Pancreas (tissue), 10 donors: ENCODE data around the gene SAMD4B. TPM values are rescaled to one million over a fixed set of nuclear protein-coding genes. Genes with fewer than 3 reads are reported as not detected.

ENCODE experiments used
- ATAC-seq, 4 donors: fragments of 200-7000 bp; cut with Tn5 transposase; one replicate each; pipeline versions ENCODE4 v1.8.0 to v1.9.1; 2020; ENCODE audit warnings: mild to moderate bottlenecking in 4 of 4, moderate library complexity in 4 of 4
- DNase-seq, 6 donors: peaks; one replicate each; pipeline ENCODE4 v3.0.0-alpha.2; 2020
- FAIRE-seq: peaks from 2 replicates; lab custom pipeline; 2012; peaks lifted over from hg19 to GRCh38; lab: Jason Lieb, UNC
- H3K27ac ChIP-seq, 4 donors: fragments of 200-600 bp; sonication (generic); 1 replicate in 3 of 4; 2 replicates in 1 of 4; pipeline versions ENCODE4 v1.5.0 to v1.8.0; 2020
- H3K27me3 ChIP-seq, 4 donors: fragments of 200-600 bp; one replicate each; pipeline ENCODE4 v1.8.0; 2021
- H3K36me3 ChIP-seq, 3 donors: fragments of 200-600 bp; sonication (generic) in 1 of 3; one replicate each; pipeline versions ENCODE4 v1.5.0 to v1.8.0; 2020 to 2021
- H3K4me1 ChIP-seq, 3 donors: fragments of 200-600 bp; one replicate each; pipeline ENCODE4 v1.8.0; 2021
- H3K4me3 ChIP-seq, 4 donors: fragments of 200-600 bp; sonication (generic) in 2 of 4; one replicate each; pipeline versions ENCODE4 v1.5.0 to v1.8.0; 2020 to 2021
- H3K9me3 ChIP-seq, 4 donors: fragments of 200-600 bp; one replicate each; pipeline ENCODE4 v1.8.0; 2021
- WGBS, 2 donors: extraction: QIAGEN DNeasy Blood & Tissue Kit; methylation state at CpG; one replicate each; pipeline ENCODE4 v1.1.7; 2013; 5-methylcytosine and 5-hydroxymethylcytosine counted together
- intact Hi-C, 3 donors: fragments of 100-400 bp; cut with DNase I; formaldehyde crosslinking; loops; one replicate each; pipeline versions ENCODE4 v1.11.1 to v1.14.2; 2022
- polyA plus RNA-seq, 2 donors: library from polyadenylated mRNA; stranded (reverse); fragments of 200-250 nt; gene quantifications; one replicate each; pipeline ENCODE4 v1.2.3, GENCODE V29; 2013
- total RNA-seq, 6 donors: library from RNA; stranded (reverse); fragmentation: NEBNext Ultra II Directional in 4 of 6; extraction: Animal tissue kit (Norgen Biotek cat#: 25700) in 4 of 6; gene quantifications; one replicate each; pipeline versions ENCODE4 v1.2.1 to v1.2.4, GENCODE V29; 2021 to 2023
- TF ChIP-seq, protein P1 (sequence below), 4 donors: fragments of 200-600 bp; sonication (generic) in 3 of 4; IDR thresholded peaks; one replicate each; pipeline versions ENCODE4 v1.5.0 to v1.8.0; 2021; ENCODE audit warnings: antibody characterized with exemption in 4 of 4
- donor health status: healthy with polysubstance abuse.
- donor health status: DM: no; HTN: no; CAD: no; lungs with moderate emphysema.
- donor health status: DM: no; HTN: no; CAD: no.
- donor health status: control.
- donor health status: control.
- donor health status: Bipolar disorder and iron deficiency.
- donor health status: DM: yes; HTN: yes; CAD: no.
- donor health status: DM: no; HTN: no; CAD: no.
- donor health status: DM: no; HTN: no; CAD: no.
- donor health status: DM: yes; HTN: yes; CAD: no.

Gene SAMD4B
- total and polyA plus RNA-seq, 8 donors: 24.1 to 106 (median 33.6) TPM

DNA sequence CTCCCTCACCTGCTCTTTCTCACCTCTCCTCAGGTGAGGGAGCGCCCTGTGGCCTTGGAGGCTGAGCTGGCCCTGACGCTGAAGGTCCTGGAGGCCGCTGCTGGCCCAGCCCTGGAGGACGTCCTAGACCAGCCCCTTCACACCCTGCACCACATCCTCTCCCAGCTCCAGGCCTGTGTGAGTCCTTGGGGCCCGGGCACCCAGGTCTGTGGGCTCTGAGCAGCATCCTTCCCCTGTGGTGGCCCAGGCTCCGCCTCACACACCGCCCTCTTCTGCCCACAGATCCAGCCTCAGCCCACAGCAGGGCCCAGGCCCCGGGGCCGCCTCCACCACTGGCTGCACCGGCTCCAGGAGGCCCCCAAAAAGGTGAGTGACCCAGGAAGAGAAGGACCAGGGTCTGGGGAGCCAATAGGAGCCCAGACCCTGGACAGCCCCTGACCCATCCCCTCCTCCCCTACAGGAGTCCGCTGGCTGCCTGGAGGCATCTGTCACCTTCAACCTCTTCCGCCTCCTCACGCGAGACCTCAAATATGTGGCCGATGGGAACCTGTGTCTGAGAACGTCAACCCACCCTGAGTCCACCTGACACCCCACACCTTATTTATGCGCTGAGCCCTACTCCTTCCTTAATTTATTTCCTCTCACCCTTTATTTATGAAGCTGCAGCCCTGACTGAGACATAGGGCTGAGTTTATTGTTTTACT is 44.1 kb upstream of the SAMD4B start:
- 62% methylated on average over 17 of the region's 17 CpGs for WGBS, 2 donors
- intact Hi-C loops: no loop called here
- peak in 1 of 4 donors; percentile 34 for ATAC-seq
- Histone ChIP-seq H3K4me1 (no peaks in the 10 kb centered on the region), H3K27ac (no peak overlapping the region), H3K4me3 (no peak overlapping the region), H3K27me3 (no peaks in the 10 kb centered on the region), H3K36me3 (no peaks in the 10 kb centered on the region), H3K9me3 (no peaks in the 10 kb centered on the region)
- no peak for DNase-seq
- FAIRE-seq: no peak
- TF ChIP-seq, protein P1, sequence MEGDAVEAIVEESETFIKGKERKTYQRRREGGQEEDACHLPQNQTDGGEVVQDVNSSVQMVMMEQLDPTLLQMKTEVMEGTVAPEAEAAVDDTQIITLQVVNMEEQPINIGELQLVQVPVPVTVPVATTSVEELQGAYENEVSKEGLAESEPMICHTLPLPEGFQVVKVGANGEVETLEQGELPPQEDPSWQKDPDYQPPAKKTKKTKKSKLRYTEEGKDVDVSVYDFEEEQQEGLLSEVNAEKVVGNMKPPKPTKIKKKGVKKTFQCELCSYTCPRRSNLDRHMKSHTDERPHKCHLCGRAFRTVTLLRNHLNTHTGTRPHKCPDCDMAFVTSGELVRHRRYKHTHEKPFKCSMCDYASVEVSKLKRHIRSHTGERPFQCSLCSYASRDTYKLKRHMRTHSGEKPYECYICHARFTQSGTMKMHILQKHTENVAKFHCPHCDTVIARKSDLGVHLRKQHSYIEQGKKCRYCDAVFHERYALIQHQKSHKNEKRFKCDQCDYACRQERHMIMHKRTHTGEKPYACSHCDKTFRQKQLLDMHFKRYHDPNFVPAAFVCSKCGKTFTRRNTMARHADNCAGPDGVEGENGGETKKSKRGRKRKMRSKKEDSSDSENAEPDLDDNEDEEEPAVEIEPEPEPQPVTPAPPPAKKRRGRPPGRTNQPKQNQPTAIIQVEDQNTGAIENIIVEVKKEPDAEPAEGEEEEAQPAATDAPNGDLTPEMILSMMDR (IDR thresholded peaks at IDR 0.05): no peak

DNA sequence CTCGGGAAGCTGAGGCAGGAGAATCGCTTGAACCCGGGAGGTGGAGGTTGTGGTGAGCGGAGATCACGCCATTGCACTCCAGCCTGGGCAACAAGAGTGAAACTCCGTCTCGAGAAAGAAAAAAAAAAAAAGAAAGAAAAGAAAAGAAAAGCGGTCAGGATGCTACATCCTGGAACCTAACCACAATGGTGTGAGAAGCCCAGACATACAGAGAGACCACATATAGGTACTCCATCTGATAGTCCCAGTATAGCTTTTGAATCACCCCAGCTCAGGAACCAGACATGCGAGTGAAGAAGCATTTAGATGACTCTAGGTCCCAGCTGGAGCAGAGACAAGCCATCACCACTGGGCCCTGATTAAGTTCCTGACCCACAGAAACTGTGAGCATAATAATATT is 42.8 kb upstream of the SAMD4B start:
- WGBS, 2 donors: 85 to 94% methylated on average over 9 of the region's 9 CpGs
- Histone ChIP-seq H3K27ac (no peak overlapping the region), H3K4me1 (no peaks in the 10 kb centered on the region), H3K36me3 (no peaks in the 10 kb centered on the region), H3K9me3 (no peaks in the 10 kb centered on the region), H3K27me3 (no peaks in the 10 kb centered on the region), H3K4me3 (no peak overlapping the region)
- intact Hi-C loops: no loop called here
- ATAC-seq (no peak), DNase-seq (no peak), FAIRE-seq (no peak)
- TF ChIP-seq, protein P1 (IDR thresholded peaks at IDR 0.05): no peak

DNA sequence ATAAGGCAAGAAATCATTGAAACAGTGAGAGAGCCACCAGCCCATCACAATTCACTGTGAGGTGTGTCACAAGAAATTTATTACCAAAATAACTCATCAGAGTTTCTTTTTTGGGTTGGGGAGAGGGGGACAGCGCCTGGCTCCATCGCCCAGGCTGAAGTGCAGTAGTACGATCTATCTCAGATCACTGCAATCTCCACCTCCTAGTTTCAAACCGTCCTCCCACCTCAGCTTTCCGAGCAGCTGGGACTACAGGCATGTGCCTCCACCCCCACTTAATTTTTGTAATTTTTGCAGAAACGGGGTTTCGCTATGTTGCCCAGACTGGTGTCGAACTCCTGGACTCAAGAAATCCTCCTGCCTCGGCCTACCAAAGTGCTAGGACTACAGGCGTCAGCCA is 42.4 kb upstream of the SAMD4B start:
- intact Hi-C loops: no loop called here
- H3K27ac ChIP-seq: no peak overlapping the region
- no peaks in the 10 kb centered on the region for H3K4me1 ChIP-seq
- TF ChIP-seq, protein P1 (IDR thresholded peaks at IDR 0.05): no peak
- no peak overlapping the region for H3K4me3 ChIP-seq
- WGBS, 2 donors: 89 to 93% methylated on average over 10 of the region's 10 CpGs
- H3K36me3 ChIP-seq: no peaks in the 10 kb centered on the region
- H3K9me3 ChIP-seq: no peaks in the 10 kb centered on the region
- ATAC-seq (no peak), FAIRE-seq (no peak), DNase-seq (no peak)
- no peaks in the 10 kb centered on the region for H3K27me3 ChIP-seq

DNA sequence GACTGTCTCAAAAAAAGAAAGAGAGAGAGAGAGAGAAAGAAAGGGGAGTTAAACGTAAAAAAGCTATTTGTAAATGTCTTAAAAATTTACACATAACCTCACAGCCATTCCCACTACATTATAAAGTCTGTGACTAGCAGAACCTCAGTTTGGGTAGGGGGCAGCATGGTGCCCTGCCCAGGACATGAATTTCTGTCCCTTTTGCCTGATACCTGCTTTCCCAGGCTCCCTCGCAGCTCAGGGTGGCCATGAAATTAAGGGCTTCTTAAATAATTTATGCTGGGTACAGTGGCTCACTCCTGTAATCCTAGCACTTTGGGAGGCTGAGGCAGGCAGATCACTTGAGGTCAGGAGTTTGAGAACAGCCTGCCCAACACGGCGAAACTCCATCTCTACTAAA is 41.2 kb upstream of the SAMD4B start:
- FAIRE-seq (no peak), ATAC-seq (no peak), DNase-seq (no peak)
- Histone ChIP-seq H3K4me3 (no peak overlapping the region), H3K36me3 (no peaks in the 10 kb centered on the region), H3K27ac (no peak overlapping the region), H3K4me1 (no peaks in the 10 kb centered on the region), H3K27me3 (no peaks in the 10 kb centered on the region), H3K9me3 (no peaks in the 10 kb centered on the region)
- 76% methylated on average over 4 of the region's 4 CpGs for WGBS, 2 donors
- TF ChIP-seq, protein P1 (IDR thresholded peaks at IDR 0.05): no peak
- intact Hi-C loops: no loop called here

DNA sequence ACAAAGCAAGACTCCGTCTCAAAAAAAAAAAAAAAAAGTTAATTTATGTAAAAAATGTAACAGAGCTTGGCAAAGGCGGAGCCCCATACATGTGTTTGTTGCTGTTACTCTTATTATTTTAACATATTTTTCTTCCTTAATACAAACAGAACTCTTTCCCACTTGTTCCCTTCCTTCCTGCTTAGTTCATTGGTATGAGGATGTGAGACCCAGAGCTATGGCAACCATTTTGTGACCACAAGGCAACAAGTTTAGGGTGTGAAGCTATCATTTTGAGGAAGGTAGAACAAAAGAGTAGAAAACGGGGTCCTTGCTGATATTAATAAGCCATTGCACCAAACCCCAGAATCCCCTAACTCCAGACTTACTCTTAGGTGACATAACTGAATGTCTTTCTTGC is 40.7 kb upstream of the SAMD4B start:
- no peaks in the 10 kb centered on the region for H3K27me3 ChIP-seq
- no peaks in the 10 kb centered on the region for H3K4me1 ChIP-seq
- H3K4me3 ChIP-seq: no peak overlapping the region
- ATAC-seq (no peak), FAIRE-seq (no peak), DNase-seq (no peak)
- 80 to 92% methylated on average over 3 of the region's 3 CpGs for WGBS, 2 donors
- H3K36me3 ChIP-seq: no peaks in the 10 kb centered on the region
- no peaks in the 10 kb centered on the region for H3K9me3 ChIP-seq
- TF ChIP-seq, protein P1 (IDR thresholded peaks at IDR 0.05): no peak
- no peak overlapping the region for H3K27ac ChIP-seq
- intact Hi-C loops: no loop called here
